GM10266 (cell line): ENCODE data around the gene GNAQ.

Experiments
- DNase-seq: peaks from one replicate; pipeline ENCODE4 v3.0.0; 2012; ENCODE audit errors: extremely low spot score
- CTCF ChIP-seq: IDR thresholded peaks from 2 replicates; pipeline ENCODE4 v1.5.1; 2012; ENCODE audit warnings: mild to moderate bottlenecking, low read depth; ENCODE audit not compliant: control insufficient read depth, insufficient read depth; ENCODE audit errors: missing control alignments

GNAQ gene

GRCh38 chr9:77802064-77802463 is 229.5 kb downstream of the GNAQ start:
- no peak for TF ChIP-seq CTCF
- no peak for DNase-seq

GRCh38 chr9:77800924-77801551 is 230.6 kb downstream of the GNAQ start:
- TF ChIP-seq CTCF: no peak
- DNase-seq: no peak

- no peak for TF ChIP-seq CTCF
- no peak for DNase-seq
Measured at GRCh38 chr9:77798140-77798539, 233.5 kb downstream of the GNAQ start.

GRCh38 chr9:77794985-77795384 is 236.6 kb downstream of the GNAQ start:
- TF ChIP-seq CTCF: no peak

GRCh38 chr9:77793849-77794248 is 237.8 kb downstream of the GNAQ start:
- no peak for DNase-seq
- no peak for TF ChIP-seq CTCF

More at GRCh38 chr9:77794985-77795384, 236.6 kb downstream of the GNAQ start:
- DNase-seq: no peak

GRCh38 chr9:77789891-77790290 is 241.7 kb downstream of the GNAQ start:
- TF ChIP-seq CTCF: no peak
- no peak for DNase-seq

- no peak for TF ChIP-seq CTCF
- no peak for DNase-seq
Measured at GRCh38 chr9:77785341-77785740, 246.3 kb downstream of the GNAQ start.
